Neural cell (in vitro differentiated cells): Measurements from ENCODE around the gene MINDY4. TPM values are rescaled to one million over a fixed set of nuclear protein-coding genes. Genes with fewer than 3 reads are reported as not detected.

ENCODE experiments used
- H2AFZ ChIP-seq: fragments of 200-600, 300-800 bp; sonication (generic), shearing (Covaris generic); 2 replicates; pipeline ENCODE4 v1.6.0; 2014; ENCODE audit warnings: low read depth, mild to moderate bottlenecking, antibody characterized with exemption, low read length, moderate library complexity
- H3F3A ChIP-seq: fragments of 200-600 bp; shearing (Covaris generic); 2 replicates; pipeline ENCODE4 v1.6.1; 2016; ENCODE audit warnings: mild to moderate bottlenecking, moderate library complexity, mixed read lengths, antibody characterized with exemption, low read length; ENCODE audit not compliant: insufficient read depth, poor library complexity, severe bottlenecking
- H3K27ac ChIP-seq: fragments of 200-600, 300-800 bp; sonication (generic), shearing (Covaris generic); 2 replicates; pipeline ENCODE4 v1.5.1; 2014; ENCODE audit warnings: mild to moderate bottlenecking, low read length, moderate library complexity
- H3K27me3 ChIP-seq: fragments of 300-800, 200-600 bp; sonication (generic), shearing (Covaris generic); 2 replicates; pipeline ENCODE4 v1.6.0; 2014; ENCODE audit warnings: mild to moderate bottlenecking, low read depth, low read length, moderate library complexity; ENCODE audit not compliant: insufficient read depth
- H3K36me3 ChIP-seq: fragments of 300-800, 200-600 bp; sonication (generic), shearing (Covaris generic); 2 replicates; pipeline ENCODE4 v1.5.1; 2014; ENCODE audit warnings: mild to moderate bottlenecking, antibody characterized with exemption, low read length, moderate library complexity; ENCODE audit not compliant: insufficient read depth
- H3K4me2 ChIP-seq: fragments of 300-800, 200-600 bp; sonication (generic), shearing (Covaris generic); 2 replicates; pipeline ENCODE4 v1.6.0; 2014; ENCODE audit warnings: mild to moderate bottlenecking, low read length
- H3K4me3 ChIP-seq: fragments of 300-800, 200-600 bp; sonication (generic), shearing (Covaris generic); 2 replicates; pipeline ENCODE4 v1.5.1; 2014; ENCODE audit warnings: mild to moderate bottlenecking, low read length, moderate library complexity
- H3K79me2 ChIP-seq: fragments of 200-600 bp; shearing (Covaris generic); replicated peaks from 2 replicates; pipeline ENCODE4 v1.6.0; 2014; ENCODE audit warnings: mild to moderate bottlenecking, low read length, moderate library complexity; ENCODE audit not compliant: insufficient read depth
- H3K9ac ChIP-seq: fragments of 300-800, 200-600 bp; sonication (generic), shearing (Covaris generic); 2 replicates; pipeline ENCODE4 v1.6.1; 2016; ENCODE audit warnings: mild to moderate bottlenecking, low read length, mixed read lengths
- H3K9me2 ChIP-seq: fragments of 200-600 bp; shearing (Covaris generic); 2 replicates; pipeline ENCODE4 v1.6.1; 2016; ENCODE audit warnings: mild to moderate bottlenecking, low read length, mixed read lengths; ENCODE audit not compliant: insufficient read depth
- H3K9me3 ChIP-seq: fragments of 200-600, 300-800 bp; sonication (generic), shearing (Covaris generic); 2 replicates; pipeline ENCODE4 v1.6.1; 2016; ENCODE audit warnings: mild to moderate bottlenecking, mixed run types, low read length, moderate library complexity, mixed read lengths
- H4K20me1 ChIP-seq: fragments of 200-600 bp; shearing (Covaris generic); 2 replicates; pipeline ENCODE4 v1.6.1; 2016; ENCODE audit warnings: mild to moderate bottlenecking, mixed run types; ENCODE audit not compliant: insufficient read depth
- EP300 ChIP-seq: fragments of 450-650 bp; conservative IDR thresholded peaks from 2 replicates; pipeline ENCODE4 v1.6.1; 2014; ENCODE audit warnings: antibody characterized with exemption, mild to moderate bottlenecking, moderate library complexity; ENCODE audit not compliant: poor library complexity, severe bottlenecking
- EZH2 ChIP-seq: fragments of 200-600, 300-800 bp; shearing (Covaris generic), sonication (generic); IDR thresholded peaks from 2 replicates; pipeline ENCODE4 v1.6.1; 2014; ENCODE audit warnings: antibody characterized with exemption, low read length, borderline replicate concordance, mild to moderate bottlenecking; ENCODE audit not compliant: insufficient read depth, poor library complexity, severe bottlenecking
- MXI1 ChIP-seq: fragments of 450-650 bp; conservative IDR thresholded peaks from 2 replicates; pipeline ENCODE4 v1.6.1; 2014; ENCODE audit warnings: antibody characterized with exemption, mild to moderate bottlenecking; ENCODE audit not compliant: poor library complexity, severe bottlenecking
- POLR2AphosphoS5 ChIP-seq: IDR thresholded peaks from 2 replicates; pipeline ENCODE4 v1.6.1; 2012
- RAD21 ChIP-seq: fragments of 450-650 bp; conservative IDR thresholded peaks from 2 replicates; pipeline ENCODE4 v1.6.1; 2014; ENCODE audit warnings: antibody characterized with exemption, mild to moderate bottlenecking, moderate library complexity
- REST ChIP-seq: IDR thresholded peaks from 2 replicates; pipeline ENCODE4 v1.6.1; 2012; ENCODE audit warnings: borderline replicate concordance
- TAF1 ChIP-seq: IDR thresholded peaks from 2 replicates; pipeline ENCODE4 v1.6.1; 2012; ENCODE audit warnings: low read depth
- polyA plus RNA-seq: library from polyadenylated mRNA; depleted of rRNA; stranded (reverse); fragments of >200 nt; gene quantifications from 2 replicates; pipeline ENCODE4 v1.2.3, GENCODE V29; 2014
- TF ChIP-seq, protein P1 (sequence below): fragments of 450-650 bp; IDR thresholded peaks from 2 replicates; pipeline ENCODE4 v1.5.1; 2014; ENCODE audit warnings: antibody characterized with exemption, mild to moderate bottlenecking, moderate library complexity; ENCODE audit not compliant: poor library complexity, severe bottlenecking

The MINDY4 gene
- polyA plus RNA-seq, 1 donor from 2014 or later, result 1.0 TPM

GRCh38 chr7:30764030-30764975 lies 6.9 kb upstream of the MINDY4 start:
- H3K9me2 ChIP-seq, result no peaks in the 10 kb centered on the region
- H3K36me3 ChIP-seq, result no peaks in the 10 kb centered on the region
- H3K4me3 ChIP-seq, result no peak overlapping the region
- no peak overlapping the region for H3K27ac ChIP-seq
- H3K79me2 ChIP-seq, result no peaks in the 10 kb centered on the region
- H3K9ac ChIP-seq, result no peak overlapping the region
- TF ChIP-seq EZH2 (no peak), REST (no peak)
- no peak overlapping the region for H2AFZ ChIP-seq
- H3K9me3 ChIP-seq, result no peaks in the 10 kb centered on the region
- H3K4me2 ChIP-seq, result no peak overlapping the region
- no peaks in the 10 kb centered on the region for H3K27me3 ChIP-seq
- no peaks in the 10 kb centered on the region for H3F3A ChIP-seq
- no peaks in the 10 kb centered on the region for H4K20me1 ChIP-seq

GRCh38 chr7:30765408-30765807 lies 5.8 kb upstream of the MINDY4 start:
- Histone ChIP-seq H3K36me3 (no peaks in the 10 kb centered on the region), H3K9ac (no peak overlapping the region), H2AFZ (no peak overlapping the region), H3K27ac (no peak overlapping the region), H3K9me3 (no peaks in the 10 kb centered on the region), H3K4me2 (no peak overlapping the region), H4K20me1 (no peaks in the 10 kb centered on the region), H3K79me2 (no peaks in the 10 kb centered on the region), H3K9me2 (no peaks in the 10 kb centered on the region), H3K4me3 (no peak overlapping the region), H3F3A (no peaks in the 10 kb centered on the region), H3K27me3 (no peaks in the 10 kb centered on the region)
- TF ChIP-seq EP300 (no peak), RAD21 (no peak), EZH2 (no peak), TAF1 (no peak), REST (no peak), MXI1 (no peak), POLR2AphosphoS5 (no peak)
- TF ChIP-seq, protein P1, sequence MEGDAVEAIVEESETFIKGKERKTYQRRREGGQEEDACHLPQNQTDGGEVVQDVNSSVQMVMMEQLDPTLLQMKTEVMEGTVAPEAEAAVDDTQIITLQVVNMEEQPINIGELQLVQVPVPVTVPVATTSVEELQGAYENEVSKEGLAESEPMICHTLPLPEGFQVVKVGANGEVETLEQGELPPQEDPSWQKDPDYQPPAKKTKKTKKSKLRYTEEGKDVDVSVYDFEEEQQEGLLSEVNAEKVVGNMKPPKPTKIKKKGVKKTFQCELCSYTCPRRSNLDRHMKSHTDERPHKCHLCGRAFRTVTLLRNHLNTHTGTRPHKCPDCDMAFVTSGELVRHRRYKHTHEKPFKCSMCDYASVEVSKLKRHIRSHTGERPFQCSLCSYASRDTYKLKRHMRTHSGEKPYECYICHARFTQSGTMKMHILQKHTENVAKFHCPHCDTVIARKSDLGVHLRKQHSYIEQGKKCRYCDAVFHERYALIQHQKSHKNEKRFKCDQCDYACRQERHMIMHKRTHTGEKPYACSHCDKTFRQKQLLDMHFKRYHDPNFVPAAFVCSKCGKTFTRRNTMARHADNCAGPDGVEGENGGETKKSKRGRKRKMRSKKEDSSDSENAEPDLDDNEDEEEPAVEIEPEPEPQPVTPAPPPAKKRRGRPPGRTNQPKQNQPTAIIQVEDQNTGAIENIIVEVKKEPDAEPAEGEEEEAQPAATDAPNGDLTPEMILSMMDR, result no peak
